B cell (primary cell): ENCODE results near the gene IL11RA.

Source experiments
- CTCF ChIP-seq: fragments of 200-600 bp; IDR thresholded peaks from one replicate; pipeline ENCODE4 v1.8.0; 2022; ENCODE audit warnings: antibody characterized with exemption, mild to moderate bottlenecking
- EZH2 ChIP-seq: IDR thresholded peaks from 2 replicates; pipeline ENCODE4 v1.6.1; 2012; ENCODE audit warnings: borderline replicate concordance, low read depth, mild to moderate bottlenecking, moderate library complexity, low read length; ENCODE audit not compliant: insufficient read depth, poor library complexity, severe bottlenecking

DNA sequence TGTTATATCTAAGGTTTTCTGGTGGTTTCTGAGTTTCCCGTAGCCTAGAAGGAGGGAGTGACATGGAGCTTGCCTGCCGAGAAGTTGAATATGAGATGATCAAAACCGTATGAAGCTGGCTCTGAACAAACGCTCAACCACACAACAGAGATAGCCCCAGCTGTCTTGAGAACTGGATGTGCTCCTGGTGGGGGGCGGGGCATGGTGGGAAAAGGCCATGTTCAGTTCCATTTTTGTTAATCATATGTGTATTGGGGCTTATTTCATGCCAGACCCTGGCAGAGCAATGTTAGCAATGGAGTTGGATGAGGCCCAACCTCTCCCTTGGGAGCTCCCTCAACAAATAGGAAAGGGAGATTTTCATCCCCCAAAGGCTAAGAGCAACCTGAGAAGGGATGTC is 34.2 kb downstream of the IL11RA start:
- no peak for TF ChIP-seq CTCF
- no peak for TF ChIP-seq EZH2
